Esophagus squamous epithelium (tissue), 5 donors: Measurements from ENCODE around the gene ZNF24. TPM values are rescaled to one million over a fixed set of nuclear protein-coding genes. Genes with fewer than 3 reads are reported as not detected.

ENCODE experiments used
- DNase-seq: peaks from one replicate; lab custom pipeline; 2025; lab: John Stamatoyannopoulos, UW
- H3K27ac ChIP-seq, 4 donors: fragments of 200-600 bp; sonication (generic); one replicate each; pipeline ENCODE4 v1.5.1; 2016 to 2019; ENCODE audit warnings: mild to moderate bottlenecking in 1 of 4
- H3K27me3 ChIP-seq, 4 donors: fragments of 200-600 bp; sonication (generic); 1 replicate in 3 of 4; 2 replicates in 1 of 4; pipeline versions ENCODE4 v1.5.1 to v1.6.0; 2017 to 2021; ENCODE audit warnings: antibody characterized with exemption in 1 of 4
- H3K36me3 ChIP-seq, 3 donors: fragments of 200-600 bp; sonication (generic); one replicate each; pipeline ENCODE4 v1.5.1; 2016 to 2019
- H3K4me1 ChIP-seq, 3 donors: fragments of 200-600 bp; sonication (generic); one replicate each; pipeline ENCODE4 v1.5.1; 2017 to 2019
- H3K4me3 ChIP-seq, 4 donors: fragments of 200-600 bp; sonication (generic); 1 replicate in 3 of 4; 2 replicates in 1 of 4; pipeline ENCODE4 v1.5.1; 2016 to 2019; ENCODE audit warnings: mild to moderate bottlenecking in 2 of 4, moderate library complexity in 1 of 4
- H3K9me3 ChIP-seq, 3 donors: fragments of 200-600 bp; sonication (generic); one replicate each; pipeline ENCODE4 v1.5.1; 2016 to 2019
- CTCF ChIP-seq, 6 experiments: fragments of 450-650 bp in 4 of 6; fragments of 200-600 bp in 2 of 6; sonication (generic) in 2 of 6; IDR thresholded peaks; one replicate each; pipeline ENCODE4 v1.5.1; 2016 to 2019; ENCODE audit warnings: antibody characterized with exemption in 6 of 6, mild to moderate bottlenecking in 4 of 6, moderate library complexity in 4 of 6
- POLR2A ChIP-seq, 4 donors: fragments of 450-650 bp; IDR thresholded peaks; one replicate each; pipeline ENCODE4 v1.6.1; 2017; ENCODE audit warnings: antibody characterized with exemption in 4 of 4, mild to moderate bottlenecking in 4 of 4, moderate library complexity in 3 of 4
- WGBS, 2 donors: methylation state at CpG; one replicate each; pipeline ENCODE4 v1.1.5; 2018; 5-methylcytosine and 5-hydroxymethylcytosine counted together
- intact Hi-C: fragments of 100-400 bp; cut with DNase I; formaldehyde crosslinking; loops from one replicate; pipeline ENCODE4 v1.15.0; 2022
- total RNA-seq, 4 donors: library from RNA; depleted of rRNA; stranded (reverse); fragments of >200 nt; gene quantifications; one replicate each; pipeline ENCODE4 v1.1.0, GENCODE V29; 2016
- donor health status: DM: yes; HTN: yes; CAD: no.

Gene ZNF24
- total RNA-seq, 4 donors from 2014 or later, result 20.8 to 30.3 (median 23.4) TPM

- Histone ChIP-seq H3K9me3 (no peaks in the 10 kb centered on the region), H3K4me1 (no peaks in the 10 kb centered on the region), H3K36me3 (peaks cover 0 to 26% (median 6%) of the 10 kb centered on the region in 3 donors), H3K27ac (no peak overlapping the region), H3K4me3 (no peak overlapping the region), H3K27me3 (no peaks in the 10 kb centered on the region)
- intact Hi-C loops, result no loop called here
- 33 to 71% methylated on average over 1 of the region's 1 CpG for WGBS, 2 donors
- DNase-seq, result no peak
- TF ChIP-seq CTCF (IDR thresholded peaks at IDR 0.05), result no peak
- TF ChIP-seq POLR2A (IDR thresholded peaks at IDR 0.05), result no peak
These were observed 61.9 kb downstream of the ZNF24 start for GRCh38 chr18:35282353-35282752.

Other genes starting within 250 kb of the ZNF24 start
- 10 to 100 TPM; 10.4 to 24.2 (median 15.5) TPM for gene ZNF397, start 103.4 kb downstream of the ZNF24 start, total RNA-seq
- 10 to 100 TPM in 1 of 4 donors, 1 to 10 TPM in 3; 4.1 to 14.9 (median 8.0) TPM for gene ZSCAN30, start 54.2 kb downstream of the ZNF24 start, total RNA-seq
- gene ZNF396, start 32.9 kb upstream of the ZNF24 start, total RNA-seq, result 1 to 10 TPM in 2 of 4 donors, under 1 TPM in 2; 0.11 to 2.0 (median 0.95) TPM
- 10 to 100 TPM; 13.2 to 30.1 (median 17.9) TPM for gene INO80C, start 153.5 kb upstream of the ZNF24 start, total RNA-seq
- 100 to 1,000 TPM in 1 of 4 donors, 10 to 100 TPM in 3; 47.6 to 129 (median 73.5) TPM for gene GALNT1, start 237.3 kb upstream of the ZNF24 start, total RNA-seq